ENCODE data around the gene TECTA. TPM values are rescaled to one million over a fixed set of nuclear protein-coding genes. Genes with fewer than 3 reads are reported as not detected.

Gene TECTA
- total RNA-seq, 1 donor from 2014 or later: 2.9 TPM

DNA sequence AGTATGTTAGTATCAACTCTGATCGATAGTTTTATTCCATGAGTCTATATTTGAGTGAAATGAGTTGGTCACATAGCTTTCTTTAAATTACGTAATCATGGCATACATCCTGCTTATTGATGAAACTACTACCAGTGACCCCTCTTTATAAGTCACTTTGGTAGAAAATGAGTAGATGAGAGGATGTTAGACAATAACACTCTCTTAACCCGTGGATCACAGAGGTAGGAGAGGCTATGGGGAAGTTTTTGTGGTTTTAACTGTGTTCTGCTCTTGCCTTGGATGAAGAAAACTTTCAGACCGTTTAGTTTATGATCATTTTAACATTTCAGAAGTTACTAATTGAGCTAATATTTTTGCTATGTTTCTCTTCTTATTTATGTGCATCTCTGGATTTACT, 43.1 kb upstream of the TECTA start:
- Mint-ChIP-seq H3K4me1 (ENCODE audit: low read depth, unreplicated experiment) (no peaks in the 10 kb centered on the region), H3K36me3 (ENCODE audit: unreplicated experiment) (no peaks in the 10 kb centered on the region), H3K4me3 (ENCODE audit: unreplicated experiment) (no peak overlapping the region), H3K27me3 (ENCODE audit: unreplicated experiment) (no peaks in the 10 kb centered on the region), H3K27ac (ENCODE audit: unreplicated experiment) (no peak overlapping the region), H3K9me3 (ENCODE audit: unreplicated experiment) (no peaks in the 10 kb centered on the region)
- DNase-seq: no peak
- TF ChIP-seq, protein P1, sequence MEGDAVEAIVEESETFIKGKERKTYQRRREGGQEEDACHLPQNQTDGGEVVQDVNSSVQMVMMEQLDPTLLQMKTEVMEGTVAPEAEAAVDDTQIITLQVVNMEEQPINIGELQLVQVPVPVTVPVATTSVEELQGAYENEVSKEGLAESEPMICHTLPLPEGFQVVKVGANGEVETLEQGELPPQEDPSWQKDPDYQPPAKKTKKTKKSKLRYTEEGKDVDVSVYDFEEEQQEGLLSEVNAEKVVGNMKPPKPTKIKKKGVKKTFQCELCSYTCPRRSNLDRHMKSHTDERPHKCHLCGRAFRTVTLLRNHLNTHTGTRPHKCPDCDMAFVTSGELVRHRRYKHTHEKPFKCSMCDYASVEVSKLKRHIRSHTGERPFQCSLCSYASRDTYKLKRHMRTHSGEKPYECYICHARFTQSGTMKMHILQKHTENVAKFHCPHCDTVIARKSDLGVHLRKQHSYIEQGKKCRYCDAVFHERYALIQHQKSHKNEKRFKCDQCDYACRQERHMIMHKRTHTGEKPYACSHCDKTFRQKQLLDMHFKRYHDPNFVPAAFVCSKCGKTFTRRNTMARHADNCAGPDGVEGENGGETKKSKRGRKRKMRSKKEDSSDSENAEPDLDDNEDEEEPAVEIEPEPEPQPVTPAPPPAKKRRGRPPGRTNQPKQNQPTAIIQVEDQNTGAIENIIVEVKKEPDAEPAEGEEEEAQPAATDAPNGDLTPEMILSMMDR (IDR thresholded peaks at IDR 0.05; ENCODE audit: partially characterized antibody, unreplicated experiment): no peak

DNA sequence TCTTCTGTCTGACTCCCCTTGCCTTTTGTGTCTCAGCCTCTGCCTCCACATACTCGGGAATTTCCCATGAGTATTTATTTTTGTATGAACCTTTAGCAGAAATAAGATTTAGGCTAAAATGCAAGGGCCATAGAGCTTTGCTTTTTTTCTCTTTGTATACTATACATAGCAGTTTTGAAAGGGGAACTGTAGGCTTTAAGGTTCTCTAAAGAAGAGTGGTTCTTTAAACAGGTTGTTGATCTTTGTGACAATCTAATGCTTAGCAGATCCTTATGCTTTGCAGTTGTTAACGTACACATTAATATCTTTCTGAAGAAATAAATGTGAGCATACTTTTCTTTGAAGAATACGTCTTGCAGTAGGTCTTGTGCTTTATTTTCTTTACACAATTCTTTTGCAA, 42.1 kb upstream of the TECTA start:
- TF ChIP-seq, protein P1 (IDR thresholded peaks at IDR 0.05; ENCODE audit: partially characterized antibody, unreplicated experiment): no peak
- Mint-ChIP-seq H3K4me1 (ENCODE audit: low read depth, unreplicated experiment) (no peaks in the 10 kb centered on the region), H3K4me3 (ENCODE audit: unreplicated experiment) (no peak overlapping the region), H3K36me3 (ENCODE audit: unreplicated experiment) (no peaks in the 10 kb centered on the region), H3K27ac (ENCODE audit: unreplicated experiment) (no peak overlapping the region), H3K9me3 (ENCODE audit: unreplicated experiment) (no peaks in the 10 kb centered on the region), H3K27me3 (ENCODE audit: unreplicated experiment) (no peaks in the 10 kb centered on the region)
- DNase-seq: no peak

DNA sequence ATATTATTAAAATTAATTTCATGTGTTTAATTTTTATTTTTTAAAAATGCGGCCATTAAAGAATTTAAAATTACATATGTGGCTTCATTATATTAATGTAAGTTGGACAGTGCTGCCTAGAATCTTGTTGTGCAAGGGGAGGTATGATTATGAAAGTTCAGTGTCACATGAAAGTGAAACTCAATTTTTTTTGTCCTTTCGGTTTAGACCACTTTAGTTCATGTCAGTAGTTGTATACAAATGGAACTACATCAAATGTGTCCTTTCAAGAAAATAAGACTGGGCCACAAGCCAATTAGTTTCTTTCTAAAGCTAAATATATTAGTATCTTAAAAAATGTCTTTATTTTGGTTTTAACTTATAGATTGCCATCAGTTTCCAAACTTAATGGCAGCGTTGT, 41.4 kb upstream of the TECTA start:
- DNase-seq: no peak
- no peaks in the 10 kb centered on the region for H3K27me3 Mint-ChIP-seq (ENCODE audit: unreplicated experiment)
- H3K36me3 Mint-ChIP-seq (ENCODE audit: unreplicated experiment): no peaks in the 10 kb centered on the region
- no peak overlapping the region for H3K27ac Mint-ChIP-seq (ENCODE audit: unreplicated experiment)
- H3K9me3 Mint-ChIP-seq (ENCODE audit: unreplicated experiment): no peaks in the 10 kb centered on the region
- H3K4me3 Mint-ChIP-seq (ENCODE audit: unreplicated experiment): no peak overlapping the region
- H3K4me1 Mint-ChIP-seq (ENCODE audit: low read depth, unreplicated experiment): no peaks in the 10 kb centered on the region
- TF ChIP-seq, protein P1 (IDR thresholded peaks at IDR 0.05; ENCODE audit: partially characterized antibody, unreplicated experiment): no peak

DNA sequence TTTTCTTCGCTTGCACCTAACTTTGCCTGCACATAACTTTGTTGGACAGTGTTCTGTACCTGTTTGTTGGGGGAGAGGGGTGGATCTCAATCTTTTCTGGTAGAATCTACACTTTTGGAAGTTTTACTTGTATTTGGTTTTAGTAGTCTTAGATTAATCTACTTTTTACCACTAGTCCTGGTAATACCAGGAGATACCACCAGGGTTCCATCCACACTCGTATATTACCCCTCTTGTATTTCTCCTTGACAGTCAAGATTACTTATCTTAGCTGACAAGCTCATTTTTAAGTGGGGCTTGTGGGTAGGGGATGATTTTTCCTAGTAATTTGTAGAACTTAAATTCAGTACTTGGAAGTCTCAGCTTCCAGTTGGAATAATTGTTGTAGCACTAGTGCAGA, 37.3 kb upstream of the TECTA start:
- H3K27me3 Mint-ChIP-seq (ENCODE audit: unreplicated experiment): no peaks in the 10 kb centered on the region
- no peaks in the 10 kb centered on the region for H3K9me3 Mint-ChIP-seq (ENCODE audit: unreplicated experiment)
- H3K27ac Mint-ChIP-seq (ENCODE audit: unreplicated experiment): no peak overlapping the region
- H3K36me3 Mint-ChIP-seq (ENCODE audit: unreplicated experiment): no peaks in the 10 kb centered on the region
- no peaks in the 10 kb centered on the region for H3K4me1 Mint-ChIP-seq (ENCODE audit: low read depth, unreplicated experiment)
- no peak for DNase-seq
- TF ChIP-seq, protein P1 (IDR thresholded peaks at IDR 0.05; ENCODE audit: partially characterized antibody, unreplicated experiment): peak; percentile 73
- H3K4me3 Mint-ChIP-seq (ENCODE audit: unreplicated experiment): no peak overlapping the region

DNA sequence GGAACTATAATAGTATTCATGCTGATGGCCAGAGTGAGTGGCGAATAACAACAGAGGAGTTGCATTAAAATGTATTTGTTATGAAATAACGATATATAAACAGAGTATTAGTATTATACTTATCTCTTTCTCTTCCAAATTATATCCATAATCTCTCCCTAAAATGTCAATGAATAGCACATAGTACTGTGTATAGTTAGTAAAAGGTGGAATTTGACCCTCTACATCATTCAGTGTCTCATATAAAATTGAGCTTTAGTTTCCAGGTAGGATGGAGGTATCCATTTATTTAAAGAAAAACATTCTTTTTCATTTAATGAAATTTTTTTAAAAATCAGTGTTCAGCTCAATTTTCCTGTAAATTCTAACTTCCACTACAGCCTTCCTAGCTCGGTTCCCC, 34.4 kb upstream of the TECTA start:
- H3K36me3 Mint-ChIP-seq (ENCODE audit: unreplicated experiment): peaks cover 4% of the 10 kb centered on the region

More for the DNA sequence above, 34.4 kb upstream of the TECTA start:
- Mint-ChIP-seq H3K9me3 (ENCODE audit: unreplicated experiment) (no peaks in the 10 kb centered on the region), H3K4me3 (ENCODE audit: unreplicated experiment) (no peak overlapping the region), H3K4me1 (ENCODE audit: low read depth, unreplicated experiment) (peaks cover 2% of the 10 kb centered on the region), H3K27me3 (ENCODE audit: unreplicated experiment) (no peaks in the 10 kb centered on the region), H3K27ac (ENCODE audit: unreplicated experiment) (no peak overlapping the region)
- TF ChIP-seq, protein P1 (IDR thresholded peaks at IDR 0.05; ENCODE audit: partially characterized antibody, unreplicated experiment): no peak
- no peak for DNase-seq

All from glutamatergic neuron (in vitro differentiated cells).